Activated CD8-positive, alpha-beta T cell treated with anti-CD3 and anti-CD28 coated beads for 36 hours (primary cell): ENCODE measurements around the gene CCDC198. TPM values are rescaled to one million over a fixed set of nuclear protein-coding genes. Genes with fewer than 3 reads are reported as not detected.

Source experiments
- ATAC-seq: fragments of 200-7000 bp; cut with Tn5 transposase; one replicate; pipeline ENCODE4 v1.10.0; 2021; ENCODE audit warnings: mild to moderate bottlenecking, moderate library complexity
- CTCF ChIA-PET: fragments of 350-600 bp; sonication (Branson Sonifier 250); formaldehyde crosslinking; loops from one replicate; lab custom pipeline; 2021; ENCODE audit warnings: antibody characterized with exemption; lab: Charles Lee
- POLR2A ChIA-PET: fragments of 350-600 bp; sonication (Branson Sonifier 250); formaldehyde crosslinking; loops from one replicate; lab custom pipeline; 2021; ENCODE audit warnings: antibody characterized with exemption; lab: Charles Lee
- DNase-seq: peaks from one replicate; pipeline ENCODE4 v3.0.0-alpha.2; 2020
- H3K27ac Mint-ChIP-seq: one replicate; pipeline ENCODE4 v1.8.0; 2021; ENCODE audit warnings: mild to moderate bottlenecking, mixed read lengths
- H3K27me3 Mint-ChIP-seq: one replicate; pipeline ENCODE4 v1.8.0; 2021; ENCODE audit warnings: mixed read lengths
- H3K36me3 Mint-ChIP-seq: one replicate; pipeline ENCODE4 v1.8.0; 2021; ENCODE audit warnings: low read depth, mixed read lengths
- H3K4me1 Mint-ChIP-seq: one replicate; pipeline ENCODE4 v1.8.0; 2021; ENCODE audit warnings: low read depth, mixed read lengths
- H3K4me3 Mint-ChIP-seq: one replicate; pipeline ENCODE4 v1.8.0; 2021; ENCODE audit warnings: mild to moderate bottlenecking, moderate library complexity, mixed read lengths
- H3K9me3 Mint-ChIP-seq: one replicate; pipeline ENCODE4 v1.8.0; 2021; ENCODE audit warnings: mixed read lengths
- intact Hi-C: fragments of 100-400 bp; cut with micrococcal nuclease; formaldehyde crosslinking; loops from one replicate; pipeline ENCODE4 v1.10.0; 2022
- total RNA-seq, 2 experiments: library from RNA; stranded (reverse); gene quantifications; one replicate each; pipeline ENCODE4 v1.2.3, GENCODE V29; 2021
- TF ChIP-seq, protein P1 (sequence below): fragments of 200-600 bp; IDR thresholded peaks from one replicate; pipeline ENCODE4 v1.8.0; 2022; ENCODE audit warnings: antibody characterized with exemption, mild to moderate bottlenecking

CCDC198 gene
- total RNA-seq, 2 experiments from 2014 or later: not detected

- ChIA-PET CTCF (interaction anchor here (1.0 kb wide), 1 partner anchor 11 kb away, joined by 3 read pairs; no protein-coding TSS in a partner anchor), POLR2A (no interaction called here)
- no peak for DNase-seq
- H3K4me1 Mint-ChIP-seq: no peaks in the 10 kb centered on the region
- H3K27ac Mint-ChIP-seq: no peak overlapping the region
- TF ChIP-seq, protein P1, sequence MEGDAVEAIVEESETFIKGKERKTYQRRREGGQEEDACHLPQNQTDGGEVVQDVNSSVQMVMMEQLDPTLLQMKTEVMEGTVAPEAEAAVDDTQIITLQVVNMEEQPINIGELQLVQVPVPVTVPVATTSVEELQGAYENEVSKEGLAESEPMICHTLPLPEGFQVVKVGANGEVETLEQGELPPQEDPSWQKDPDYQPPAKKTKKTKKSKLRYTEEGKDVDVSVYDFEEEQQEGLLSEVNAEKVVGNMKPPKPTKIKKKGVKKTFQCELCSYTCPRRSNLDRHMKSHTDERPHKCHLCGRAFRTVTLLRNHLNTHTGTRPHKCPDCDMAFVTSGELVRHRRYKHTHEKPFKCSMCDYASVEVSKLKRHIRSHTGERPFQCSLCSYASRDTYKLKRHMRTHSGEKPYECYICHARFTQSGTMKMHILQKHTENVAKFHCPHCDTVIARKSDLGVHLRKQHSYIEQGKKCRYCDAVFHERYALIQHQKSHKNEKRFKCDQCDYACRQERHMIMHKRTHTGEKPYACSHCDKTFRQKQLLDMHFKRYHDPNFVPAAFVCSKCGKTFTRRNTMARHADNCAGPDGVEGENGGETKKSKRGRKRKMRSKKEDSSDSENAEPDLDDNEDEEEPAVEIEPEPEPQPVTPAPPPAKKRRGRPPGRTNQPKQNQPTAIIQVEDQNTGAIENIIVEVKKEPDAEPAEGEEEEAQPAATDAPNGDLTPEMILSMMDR: no peak
- intact Hi-C loops: no loop called here
- H3K4me3 Mint-ChIP-seq: no peak overlapping the region
- peaks cover 4% of the 10 kb centered on the region for H3K27me3 Mint-ChIP-seq
- no peaks in the 10 kb centered on the region for H3K36me3 Mint-ChIP-seq
- no peaks in the 10 kb centered on the region for H3K9me3 Mint-ChIP-seq
- ATAC-seq: no peak
Measured at GRCh38 chr14:57478050-57478449, 15.6 kb downstream of the CCDC198 start.

DNA sequence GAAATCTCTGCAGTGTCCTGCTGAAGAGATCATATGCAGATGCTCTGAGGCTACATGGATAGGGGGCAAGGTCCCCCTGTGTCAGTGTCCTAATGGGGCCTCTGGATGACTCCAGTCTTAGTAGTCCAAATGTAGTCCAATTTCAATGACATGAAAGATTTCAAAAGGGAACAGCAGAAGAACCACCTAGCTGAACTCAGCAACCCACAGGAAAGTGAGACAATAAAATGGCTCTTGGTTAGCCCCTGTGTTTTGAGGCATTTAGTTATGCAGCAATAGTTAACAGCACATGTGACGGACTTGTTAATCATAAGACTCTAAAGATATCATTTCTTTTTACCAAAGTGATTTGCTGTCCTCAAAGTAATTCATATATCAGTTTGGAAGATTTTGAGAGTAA, 22.7 kb downstream of the CCDC198 start:
- no peak overlapping the region for H3K27ac Mint-ChIP-seq
- intact Hi-C loops: no loop called here
- H3K9me3 Mint-ChIP-seq: no peaks in the 10 kb centered on the region
- no peaks in the 10 kb centered on the region for H3K36me3 Mint-ChIP-seq
- ATAC-seq (no peak), DNase-seq (no peak)
- H3K27me3 Mint-ChIP-seq: peaks cover 1% of the 10 kb centered on the region
- ChIA-PET POLR2A (no interaction called here), CTCF (interaction anchor here (0.6 to 1.4 kb wide), 3 partner anchors 14 to 154 kb away, joined by 3 to 4 read pairs (median 3); no protein-coding TSS in a partner anchor)
- H3K4me3 Mint-ChIP-seq: no peak overlapping the region
- no peaks in the 10 kb centered on the region for H3K4me1 Mint-ChIP-seq
- TF ChIP-seq, protein P1: no peak

DNA sequence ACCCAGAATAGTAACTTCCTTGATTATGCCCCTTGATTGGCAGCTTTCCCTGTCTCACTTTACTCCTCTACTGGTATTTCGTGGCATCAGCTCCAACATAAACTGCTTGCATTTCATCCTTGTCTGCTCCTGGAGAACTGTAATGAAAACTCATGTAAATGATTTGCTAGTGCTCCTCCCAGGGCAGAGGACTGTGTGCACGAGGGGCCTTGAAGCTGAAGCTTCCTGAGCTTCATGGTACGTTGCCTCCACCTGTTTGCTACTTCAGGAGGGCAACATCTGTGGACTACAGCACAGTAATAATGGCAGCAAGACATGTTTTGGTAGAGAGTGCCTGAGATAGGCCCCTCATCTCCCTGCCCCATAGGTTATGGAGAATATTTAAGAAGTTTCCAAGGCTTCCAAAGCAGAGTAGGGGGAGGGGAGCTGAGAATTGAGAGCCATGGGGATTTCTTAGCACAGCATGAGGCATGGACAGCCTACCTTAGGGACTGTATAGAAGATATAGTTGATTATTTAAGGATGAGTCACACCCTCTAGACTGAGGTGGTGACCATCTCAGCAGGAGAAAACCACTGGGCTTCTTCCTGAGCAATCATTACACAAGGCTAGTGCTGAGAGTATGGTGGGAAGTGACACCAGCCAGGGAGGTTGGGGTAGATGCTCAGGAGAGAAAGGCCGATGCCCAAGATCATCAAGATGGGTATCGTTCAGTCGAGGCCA, 29.5 kb downstream of the CCDC198 start:
- ChIA-PET CTCF (no interaction called here), POLR2A (no interaction called here)
- Mint-ChIP-seq H3K4me1 (no peaks in the 10 kb centered on the region), H3K27me3 (peaks cover 2% of the 10 kb centered on the region), H3K9me3 (no peaks in the 10 kb centered on the region), H3K36me3 (no peaks in the 10 kb centered on the region), H3K27ac (no peak overlapping the region), H3K4me3 (no peak overlapping the region)
- TF ChIP-seq, protein P1: no peak
- intact Hi-C loops: no loop called here
- DNase-seq: no peak
- ATAC-seq: no peak

DNA sequence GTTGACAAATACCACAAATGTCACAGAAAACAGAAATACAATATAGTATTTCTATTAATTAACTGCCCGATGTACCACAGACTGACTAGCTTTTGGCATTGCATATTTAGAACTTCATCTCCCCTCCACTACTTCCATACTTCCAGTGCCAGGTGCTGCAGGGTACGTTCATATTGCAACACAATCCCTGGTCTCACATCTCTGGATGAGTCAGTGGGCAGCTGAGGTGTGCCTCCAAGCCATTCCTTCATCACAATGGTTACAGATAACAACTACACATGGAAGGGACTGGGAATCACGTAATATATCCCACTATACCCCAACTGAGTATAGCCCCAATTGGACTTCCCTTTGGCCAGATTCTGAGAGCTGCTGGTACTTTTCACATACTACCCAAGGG, 31.1 kb downstream of the CCDC198 start:
- Mint-ChIP-seq H3K4me3 (no peak overlapping the region), H3K4me1 (no peaks in the 10 kb centered on the region), H3K36me3 (no peaks in the 10 kb centered on the region), H3K27ac (no peak overlapping the region), H3K27me3 (peaks cover 2% of the 10 kb centered on the region), H3K9me3 (no peaks in the 10 kb centered on the region)
- ATAC-seq (no peak), DNase-seq (no peak)
- TF ChIP-seq, protein P1: no peak
- POLR2A ChIA-PET: interaction anchor here (1.1 kb wide), 1 partner anchor 40 kb away, joined by 3 read pairs; no protein-coding TSS in a partner anchor
- intact Hi-C loops: no loop called here
- CTCF ChIA-PET: no interaction called here

GRCh38 chr14:57461777-57462320, 31.8 kb downstream of the CCDC198 start:
- TF ChIP-seq, protein P1: no peak
- Mint-ChIP-seq H3K4me3 (no peak overlapping the region), H3K9me3 (no peaks in the 10 kb centered on the region), H3K27ac (no peak overlapping the region), H3K27me3 (peaks cover 2% of the 10 kb centered on the region), H3K36me3 (no peaks in the 10 kb centered on the region), H3K4me1 (no peaks in the 10 kb centered on the region)
- no peak for ATAC-seq
- DNase-seq: no peak
- POLR2A ChIA-PET: interaction anchor here (1.1 kb wide), 1 partner anchor 40 kb away, joined by 3 read pairs; no protein-coding TSS in a partner anchor
- CTCF ChIA-PET: no interaction called here
- intact Hi-C loops: no loop called here
